GM12873 (cell line): ENCODE results near the gene FA2H.

Source experiments
- TF ChIP-seq, protein P1 (sequence below): IDR thresholded peaks from 2 replicates; pipeline ENCODE4 v1.5.1; 2012; ENCODE audit warnings: low read depth, mild to moderate bottlenecking, moderate library complexity, low read length, control low read depth; ENCODE audit not compliant: insufficient read depth; ENCODE audit errors: missing control alignments

Gene FA2H

DNA sequence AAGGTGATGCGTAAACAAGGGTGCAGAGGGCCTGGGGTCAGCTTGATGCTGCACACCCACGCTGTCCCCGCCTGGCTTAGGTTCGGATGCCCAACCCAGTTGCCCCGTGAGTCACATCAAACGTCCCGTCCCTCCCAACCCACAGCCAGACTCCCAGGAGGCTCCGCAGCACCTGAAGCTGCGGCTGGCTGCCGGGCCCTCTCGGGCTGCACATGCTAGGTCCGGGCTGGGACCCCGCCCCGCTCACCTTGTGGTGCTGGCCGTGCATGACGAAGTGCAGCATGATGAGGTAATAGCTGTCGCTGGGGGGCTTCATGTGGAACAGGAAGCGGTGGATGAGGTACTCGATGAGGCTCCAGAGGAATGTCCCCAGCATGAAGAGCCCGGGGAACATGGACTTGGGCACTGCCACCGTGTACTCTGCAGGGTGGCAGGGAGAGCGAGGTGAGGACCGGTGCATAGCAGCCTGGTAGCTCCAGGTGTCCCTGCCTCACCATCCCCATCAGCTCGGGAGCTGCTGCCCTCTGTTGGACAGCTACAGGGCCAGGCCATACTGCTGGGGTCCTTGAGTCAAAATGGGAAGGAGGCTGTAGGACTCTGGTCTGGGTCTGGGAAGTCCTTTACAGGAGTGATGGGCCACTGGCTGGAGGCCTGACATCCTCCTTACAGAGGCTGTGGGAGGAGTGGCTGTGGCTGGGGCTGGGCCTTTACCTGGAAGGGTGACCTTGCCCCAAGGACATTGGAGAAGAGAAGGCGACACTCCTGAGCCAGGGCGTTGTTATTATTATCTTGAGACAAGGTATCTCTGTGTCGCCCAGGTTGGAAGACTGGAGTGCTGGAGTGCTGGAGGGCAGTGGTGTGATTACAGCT, 55.6 kb downstream of the FA2H start:
- TF ChIP-seq, protein P1, sequence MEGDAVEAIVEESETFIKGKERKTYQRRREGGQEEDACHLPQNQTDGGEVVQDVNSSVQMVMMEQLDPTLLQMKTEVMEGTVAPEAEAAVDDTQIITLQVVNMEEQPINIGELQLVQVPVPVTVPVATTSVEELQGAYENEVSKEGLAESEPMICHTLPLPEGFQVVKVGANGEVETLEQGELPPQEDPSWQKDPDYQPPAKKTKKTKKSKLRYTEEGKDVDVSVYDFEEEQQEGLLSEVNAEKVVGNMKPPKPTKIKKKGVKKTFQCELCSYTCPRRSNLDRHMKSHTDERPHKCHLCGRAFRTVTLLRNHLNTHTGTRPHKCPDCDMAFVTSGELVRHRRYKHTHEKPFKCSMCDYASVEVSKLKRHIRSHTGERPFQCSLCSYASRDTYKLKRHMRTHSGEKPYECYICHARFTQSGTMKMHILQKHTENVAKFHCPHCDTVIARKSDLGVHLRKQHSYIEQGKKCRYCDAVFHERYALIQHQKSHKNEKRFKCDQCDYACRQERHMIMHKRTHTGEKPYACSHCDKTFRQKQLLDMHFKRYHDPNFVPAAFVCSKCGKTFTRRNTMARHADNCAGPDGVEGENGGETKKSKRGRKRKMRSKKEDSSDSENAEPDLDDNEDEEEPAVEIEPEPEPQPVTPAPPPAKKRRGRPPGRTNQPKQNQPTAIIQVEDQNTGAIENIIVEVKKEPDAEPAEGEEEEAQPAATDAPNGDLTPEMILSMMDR, result no peak

- TF ChIP-seq, protein P1, result no peak
Measured at GRCh38 chr16:74718140-74718539, 56.5 kb downstream of the FA2H start.

- TF ChIP-seq, protein P1, result no peak
Measured at GRCh38 chr16:74717367-74717766, 57.3 kb downstream of the FA2H start.

DNA sequence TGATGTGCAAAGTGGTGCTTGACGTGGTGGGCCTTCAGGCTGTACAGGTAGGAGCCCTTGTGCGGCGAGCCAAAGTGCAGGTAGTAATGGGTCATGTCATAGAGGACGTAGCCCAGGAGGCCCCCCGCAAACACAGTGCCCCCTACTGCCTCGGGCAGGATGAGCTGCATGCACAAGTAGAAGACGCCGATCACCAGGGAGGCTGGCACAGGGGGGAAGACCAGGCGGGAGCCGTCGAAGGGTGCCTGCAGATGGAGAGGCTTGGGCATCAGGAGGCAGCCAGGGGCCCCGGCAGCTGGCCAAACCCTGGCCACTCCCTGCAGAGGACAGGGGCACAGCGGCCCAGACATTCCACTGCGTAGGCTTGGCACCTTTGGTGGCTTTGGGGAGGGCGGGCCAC, 58.3 kb downstream of the FA2H start:
- TF ChIP-seq, protein P1, result no peak

- TF ChIP-seq, protein P1, result no peak
Measured at GRCh38 chr16:74713876-74714275, 60.7 kb downstream of the FA2H start.

DNA sequence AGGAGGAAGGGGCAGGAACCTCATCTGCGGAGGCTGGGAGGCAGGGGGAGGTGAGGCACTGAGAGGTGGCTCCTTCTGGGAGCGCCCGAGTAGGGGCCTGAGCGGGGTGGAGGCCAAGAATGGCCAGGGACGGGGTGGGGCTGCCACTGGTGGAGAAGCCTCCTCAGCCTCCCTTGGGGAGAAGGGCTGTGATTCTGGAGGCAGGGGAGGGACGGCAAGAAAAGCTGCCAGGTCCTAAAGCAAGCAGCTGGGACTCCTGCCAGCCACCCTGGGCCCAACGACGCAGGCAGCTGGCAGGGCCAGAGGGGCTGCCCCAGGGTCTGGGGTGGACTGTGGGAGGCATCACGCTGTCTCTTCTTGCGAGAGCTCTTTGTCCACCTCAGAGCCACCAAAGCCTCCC, 61.3 kb downstream of the FA2H start:
- TF ChIP-seq, protein P1, result no peak

DNA sequence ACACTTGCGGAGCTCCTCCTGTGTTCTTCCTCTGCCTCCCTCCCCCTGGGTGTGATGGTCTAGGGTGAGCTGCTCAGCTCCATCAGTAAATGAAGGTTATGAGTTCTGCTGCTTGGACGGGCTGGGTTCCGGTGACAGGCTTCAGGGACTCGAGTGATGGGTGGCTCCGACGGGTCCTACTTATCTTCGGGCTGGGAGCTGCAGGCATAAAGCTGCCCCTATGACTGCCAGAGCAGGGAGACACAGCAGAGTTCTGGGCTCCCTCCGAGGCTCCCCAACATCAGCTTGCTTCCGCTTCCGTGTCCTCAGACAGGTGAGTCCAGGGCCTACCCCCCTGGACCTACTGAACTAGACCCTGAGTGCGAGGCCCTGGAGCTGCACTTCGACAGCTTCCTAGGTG, 62.7 kb downstream of the FA2H start:
- TF ChIP-seq, protein P1, result no peak
